Activated CD4-positive, alpha-beta T cell treated with anti-CD3 and anti-CD28 coated beads for 1 hour (primary cell): ENCODE results near the gene IL34.
"Not testable (repeated sequence)": the region's sequence is repeated elsewhere in the genome, so short reads cannot be mapped to it uniquely, and the experiment has no call there.

Source experiments
- DNase-seq: peaks from one replicate; pipeline ENCODE4 v3.0.0-alpha.2; 2020

The IL34 gene

DNA sequence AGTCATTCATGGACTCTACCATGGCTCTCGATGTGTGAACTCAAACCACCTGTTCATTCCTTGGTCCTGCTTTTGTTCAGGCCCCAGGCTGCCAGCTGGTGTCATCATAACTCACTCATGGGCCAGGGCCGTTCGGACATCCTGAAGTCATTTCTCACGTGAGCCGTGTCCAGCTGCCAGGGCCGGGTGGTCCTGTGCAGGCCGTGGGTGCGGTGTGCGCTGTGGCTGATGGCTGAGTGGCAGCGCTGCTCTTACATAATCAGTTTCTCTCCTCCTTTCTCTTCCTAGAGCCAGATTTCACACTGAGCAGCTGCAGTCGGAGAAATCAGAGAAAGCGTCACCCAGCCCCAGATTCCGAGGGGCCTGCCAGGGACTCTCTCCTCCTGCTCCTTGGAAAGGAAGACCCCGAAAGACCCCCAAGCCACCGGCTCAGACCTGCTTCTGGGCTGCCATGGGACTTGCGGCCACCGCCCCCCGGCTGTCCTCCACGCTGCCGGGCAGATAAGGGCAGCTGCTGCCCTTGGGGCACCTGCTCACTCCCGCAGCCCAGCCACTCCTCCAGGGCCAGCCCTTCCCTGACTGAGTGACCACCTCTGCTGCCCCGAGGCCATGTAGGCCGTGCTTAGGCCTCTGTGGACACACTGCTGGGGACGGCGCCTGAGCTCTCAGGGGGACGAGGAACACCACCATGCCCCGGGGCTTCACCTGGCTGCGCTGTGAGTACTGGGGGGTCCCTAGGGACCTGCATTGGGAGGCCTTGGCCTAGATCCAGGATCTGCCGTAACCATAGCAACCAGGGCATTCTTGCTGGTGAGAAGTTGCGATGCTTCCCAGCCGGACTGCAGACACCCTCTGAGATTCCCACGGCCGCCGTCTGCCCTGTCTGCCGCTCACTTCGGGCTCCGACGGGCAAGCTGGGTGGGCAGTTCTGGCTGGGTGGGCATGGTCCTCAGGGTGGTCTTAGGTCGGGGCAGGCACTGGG is at the start of gene IL34:
TSS of gene IL34 (plus strand) at position 300 of the 982 bp plus-strand sequence. CDS start at position 689, 389 bp downstream.
- no peak for DNase-seq

DNA sequence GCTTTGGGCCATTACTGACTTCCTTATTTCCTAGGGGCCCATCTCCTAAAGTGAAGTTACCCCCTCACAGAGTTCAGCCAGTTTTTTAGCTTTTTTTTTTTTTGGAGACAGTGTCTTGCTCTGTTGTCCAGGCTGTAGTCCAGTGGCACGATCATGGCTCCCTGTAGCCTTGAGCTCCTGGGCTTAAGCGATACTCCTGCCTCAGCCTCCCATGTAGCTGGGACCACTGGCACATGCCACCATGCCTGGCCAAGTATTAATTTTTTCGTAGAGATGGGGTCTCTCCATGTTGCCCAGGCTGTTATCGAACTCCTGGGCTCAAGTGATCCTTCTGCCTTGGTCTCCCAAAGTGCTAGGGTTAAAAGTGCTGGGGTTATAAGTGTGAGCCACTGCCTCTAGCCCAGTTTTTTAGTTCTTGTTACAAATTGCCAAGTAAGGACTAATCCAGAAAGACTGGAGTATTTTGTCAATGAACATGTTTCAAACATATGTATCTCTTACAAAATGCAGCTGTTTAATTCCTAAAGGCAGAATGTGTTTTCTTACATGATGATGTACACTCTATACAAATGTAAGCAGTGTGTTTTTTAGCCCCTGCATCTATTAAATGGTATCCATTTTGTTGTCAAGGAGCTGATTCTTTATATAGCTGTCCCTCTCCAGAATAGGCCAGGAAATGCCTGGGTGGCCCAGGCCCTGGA is 49.1 kb upstream of the IL34 start:
- DNase-seq = no peak

DNA sequence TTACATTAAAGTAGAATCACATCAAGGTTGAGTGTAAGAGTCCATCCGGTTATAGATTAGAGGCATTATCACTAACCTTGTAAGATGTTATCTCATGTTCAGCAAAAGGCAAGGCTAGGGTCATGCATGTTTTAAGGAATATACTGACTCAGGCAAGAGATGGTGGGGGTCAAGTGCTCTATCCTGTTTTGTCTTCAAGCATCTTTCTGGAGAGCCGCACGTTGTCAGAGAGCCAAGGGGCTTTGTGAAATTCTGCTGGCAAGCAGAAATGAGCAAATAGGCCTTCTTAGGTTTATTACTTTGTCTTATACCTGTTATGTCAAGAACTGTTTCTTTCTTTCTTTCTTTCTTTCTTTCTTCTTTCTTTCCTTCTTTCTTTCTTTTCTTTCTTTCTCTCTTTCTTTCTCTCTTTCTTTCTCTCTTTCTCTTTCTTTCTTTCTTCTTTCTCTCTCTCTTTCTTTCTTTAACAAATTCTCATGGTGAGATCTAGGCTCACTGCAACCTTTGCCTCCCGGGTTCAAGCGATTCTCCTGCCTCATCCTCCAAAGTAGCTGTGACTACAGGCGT is 47.3 kb upstream of the IL34 start:
- no peak for DNase-seq

DNA sequence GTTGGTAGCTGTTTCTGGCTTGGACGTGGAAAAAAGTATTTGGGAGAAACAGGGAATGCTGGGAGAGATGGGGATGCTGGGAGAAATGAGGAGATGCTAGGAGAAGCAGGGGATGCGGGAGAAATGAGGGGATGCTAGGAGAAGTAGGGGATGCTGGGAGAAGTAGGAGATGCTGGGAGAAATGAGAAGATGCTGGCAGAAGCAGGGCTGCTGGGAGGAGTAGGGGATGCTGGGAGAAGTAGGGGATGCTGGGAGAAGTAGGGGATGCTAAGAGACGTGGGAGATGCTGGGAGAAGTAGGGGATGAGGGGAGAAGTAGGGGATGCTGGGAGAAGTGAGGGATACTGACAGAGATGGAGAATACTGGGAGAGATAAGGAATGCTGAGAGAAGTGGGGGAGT is 45.6 kb upstream of the IL34 start:
- no peak for DNase-seq

DNA sequence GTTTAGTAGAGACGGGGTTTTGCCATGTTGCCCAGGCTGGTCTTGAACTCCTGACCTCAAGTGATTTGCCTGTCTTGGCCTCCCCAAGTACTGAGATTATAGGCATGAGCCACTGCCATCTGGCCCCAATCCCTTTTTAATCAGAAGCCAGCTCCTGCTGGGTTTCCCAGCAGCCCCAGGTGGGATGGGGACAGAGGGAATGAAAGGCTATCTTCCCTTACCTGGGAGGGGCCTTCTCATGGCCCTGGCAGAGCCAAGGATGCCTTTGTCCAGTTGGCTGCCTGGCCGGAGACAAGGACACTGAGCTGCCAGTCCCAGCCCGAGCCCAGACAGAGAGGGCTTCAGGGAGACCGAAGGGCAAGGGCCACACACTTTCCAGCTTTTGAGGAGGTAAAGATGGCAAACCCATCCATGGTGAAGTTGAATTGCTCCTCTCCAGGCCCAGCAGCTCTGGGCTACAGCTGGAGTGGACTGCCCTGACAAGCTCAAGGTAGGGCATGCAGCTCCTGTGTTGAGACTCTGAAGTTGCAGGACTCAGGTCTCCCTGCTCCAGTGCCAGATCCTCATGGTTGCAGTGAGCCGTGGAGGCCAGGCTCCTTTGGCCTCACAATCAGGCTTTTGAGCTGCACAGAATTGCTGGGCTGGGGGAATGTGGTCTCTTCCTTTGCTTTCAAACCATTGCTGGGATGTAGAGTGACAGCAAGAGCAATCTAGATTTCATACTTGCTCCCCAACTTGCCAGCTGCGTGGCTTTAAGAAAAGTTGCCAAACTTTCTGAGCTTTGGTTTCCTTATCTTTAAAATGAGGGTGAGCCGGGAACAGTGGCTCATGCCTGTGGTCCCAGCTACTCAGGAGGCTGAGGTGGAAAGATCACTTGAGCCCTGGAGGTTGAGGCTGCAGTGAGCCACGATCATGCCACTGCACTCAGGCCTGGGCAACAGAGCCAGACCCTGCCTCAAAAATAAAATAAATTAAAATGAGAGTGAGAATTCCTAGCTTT is 44.5 kb upstream of the IL34 start:
- no peak for DNase-seq

GRCh38 chr16:70602831-70603230 is 43.5 kb upstream of the IL34 start:
- no peak for DNase-seq

DNA sequence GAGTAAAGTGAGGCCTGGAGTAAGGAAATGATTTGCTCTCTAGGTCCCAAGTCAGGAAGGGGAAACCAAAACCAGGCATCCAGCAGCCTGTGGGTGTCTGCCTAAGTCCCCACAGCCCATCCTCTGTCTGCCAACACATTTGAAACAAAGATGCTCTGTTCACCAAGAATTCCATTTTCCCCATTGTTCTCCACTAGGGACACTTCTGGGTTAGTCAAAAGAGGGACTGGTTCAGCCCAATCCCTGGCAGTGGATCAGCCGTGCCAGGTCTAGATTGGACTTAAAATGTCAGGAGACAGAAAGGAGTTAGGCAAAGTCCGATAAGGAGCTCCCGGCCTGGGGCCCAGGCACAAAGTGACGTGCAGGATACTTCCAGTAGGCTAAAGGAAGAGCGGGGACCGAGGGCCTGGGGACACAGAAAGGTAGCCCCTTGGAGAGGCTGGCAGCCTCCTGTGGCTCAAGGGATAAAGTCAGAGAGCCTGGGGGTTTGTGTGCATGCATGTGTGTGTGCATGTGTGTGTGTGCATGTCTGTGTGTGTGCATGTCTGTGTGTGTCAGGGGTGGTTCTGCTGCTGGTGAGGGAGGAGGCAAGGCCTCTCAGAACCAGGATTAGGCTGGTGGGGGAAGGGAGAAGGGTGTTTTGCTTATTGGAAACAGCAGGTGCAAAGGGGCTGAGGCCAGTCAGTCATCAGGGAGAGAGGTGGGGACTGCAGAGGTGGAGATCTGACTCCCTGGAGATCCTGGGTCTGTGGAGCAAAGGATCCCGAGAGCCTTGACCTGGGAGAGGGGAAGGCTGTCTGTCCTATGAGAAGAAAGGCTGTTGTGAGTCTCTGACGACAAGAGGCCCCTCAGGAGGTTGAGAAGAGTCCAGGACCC is 41.7 kb upstream of the IL34 start:
- DNase-seq = no peak

DNA sequence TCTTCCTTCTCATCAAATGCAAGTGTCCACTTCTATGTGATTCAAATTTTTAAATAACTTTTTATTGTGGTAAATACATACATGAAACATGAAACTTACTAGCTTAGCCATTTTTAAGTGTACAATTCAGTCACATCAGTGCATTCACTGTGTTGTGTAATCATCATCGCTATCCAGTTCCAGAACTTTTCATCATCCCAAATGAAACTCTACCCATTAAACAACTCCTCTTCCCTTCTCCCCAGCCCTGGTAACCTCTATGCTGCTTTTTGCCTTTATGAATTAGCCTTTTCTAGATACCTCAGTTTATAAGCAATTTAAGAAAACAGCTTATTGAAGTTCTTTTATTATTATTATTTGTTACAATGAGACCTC is 41.1 kb upstream of the IL34 start:
- DNase-seq = no peak

GRCh38 chr16:70608521-70608920 is 37.8 kb upstream of the IL34 start:
- DNase-seq = no peak

DNA sequence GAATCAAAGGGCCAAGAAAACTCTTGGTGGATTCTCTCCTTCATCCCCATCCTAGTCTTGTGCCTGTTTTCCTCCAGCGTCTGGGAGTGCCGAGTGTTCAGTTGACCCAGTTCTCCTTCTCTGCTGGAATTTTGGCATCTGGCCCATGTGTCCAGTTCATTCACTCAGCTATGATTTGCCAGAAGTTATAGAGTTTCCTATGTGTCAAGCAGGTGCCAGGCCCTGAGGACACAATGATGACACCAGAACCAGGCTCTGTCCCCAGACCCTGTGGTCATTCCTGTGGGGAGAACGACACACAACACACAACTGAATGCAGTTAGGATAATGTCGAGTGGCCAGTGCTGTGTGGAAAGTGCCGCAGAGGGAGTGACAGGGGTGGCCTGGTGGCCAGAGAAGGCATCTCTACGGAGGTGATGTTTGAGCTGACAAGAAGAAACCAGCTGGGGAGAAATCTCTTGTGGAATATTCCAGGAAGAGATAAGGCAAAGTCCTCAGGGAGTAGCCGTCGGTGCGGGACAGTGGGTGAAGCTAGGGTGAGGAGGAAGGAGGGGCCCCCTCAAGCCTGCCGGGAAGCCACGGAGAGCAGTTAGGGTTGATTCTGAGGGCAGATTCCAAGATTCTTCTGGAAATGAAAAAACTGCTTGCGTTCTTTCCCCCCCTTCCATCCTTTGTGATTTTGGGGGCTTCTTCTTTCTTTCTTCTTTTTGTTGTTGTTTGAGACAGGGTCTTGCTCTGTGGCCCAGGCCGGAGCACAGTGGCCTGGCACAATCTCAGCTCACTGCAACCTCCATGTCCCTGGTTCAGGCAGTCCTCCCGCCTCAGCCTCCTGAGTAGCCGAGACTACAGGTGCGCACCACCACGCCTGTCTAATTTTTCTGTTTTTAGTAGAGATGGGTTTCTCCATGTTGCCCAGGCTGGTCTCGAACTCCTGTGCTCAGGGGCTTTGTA is 35.8 kb upstream of the IL34 start:
- no peak for DNase-seq

DNA sequence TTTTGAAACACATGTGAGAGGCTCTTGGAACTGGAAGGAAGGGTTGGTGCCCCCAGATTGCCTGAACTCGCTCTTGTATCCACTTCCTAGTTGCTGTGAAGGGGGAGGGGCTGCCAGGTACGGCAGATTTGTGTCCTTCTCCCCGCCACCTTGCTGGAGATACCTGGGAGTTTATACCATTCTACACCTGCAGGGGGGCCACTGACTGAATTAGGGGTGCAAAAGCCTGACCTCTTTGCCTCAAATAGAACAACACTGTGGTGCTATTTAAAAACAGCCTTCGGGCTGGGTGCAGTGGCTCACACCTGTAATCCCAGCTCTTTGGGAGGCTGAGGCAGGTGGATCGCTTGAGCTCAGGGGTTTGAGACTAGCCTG is 35.1 kb upstream of the IL34 start:
- DNase-seq = no peak

GRCh38 chr16:70611785-70612303 is 34.5 kb upstream of the IL34 start:
- no peak for DNase-seq

GRCh38 chr16:70612931-70613330 is 33.4 kb upstream of the IL34 start:
- DNase-seq = no peak

DNA sequence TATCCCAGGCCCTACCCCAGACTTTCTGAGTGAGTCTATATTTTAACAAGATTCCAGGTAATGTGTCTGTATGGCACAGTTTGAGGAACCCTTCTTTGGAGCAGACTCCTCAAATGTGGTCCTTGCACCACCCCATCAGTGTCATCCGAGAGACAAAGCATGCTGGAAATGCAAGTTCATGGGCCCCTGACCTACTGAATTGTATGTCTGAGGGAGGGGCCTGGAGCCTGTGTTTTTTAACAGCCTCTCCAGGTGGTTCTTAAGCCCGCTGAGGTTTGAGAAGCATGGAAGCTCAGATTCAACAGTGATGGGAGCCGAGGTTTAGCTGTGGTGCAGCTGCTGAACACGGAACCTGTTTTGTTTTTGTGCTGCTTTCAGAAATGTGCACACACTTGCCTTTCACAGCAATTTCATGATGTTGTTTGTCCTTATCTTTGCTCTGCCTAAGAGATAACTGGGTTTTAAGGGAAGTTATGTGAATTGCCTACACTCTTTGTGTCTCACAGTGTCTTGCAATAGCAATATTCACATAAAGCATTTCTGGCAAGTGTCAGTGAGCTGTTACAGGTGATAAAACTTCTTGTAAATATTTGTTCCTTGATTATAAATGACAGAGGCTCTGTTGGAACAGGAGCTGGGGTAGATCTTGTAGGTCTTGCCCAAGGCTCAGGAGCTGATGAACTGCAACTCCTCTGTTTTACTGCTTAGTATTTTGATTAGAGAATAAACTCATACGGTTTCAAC is 32.0 kb upstream of the IL34 start:
- no peak for DNase-seq

DNA sequence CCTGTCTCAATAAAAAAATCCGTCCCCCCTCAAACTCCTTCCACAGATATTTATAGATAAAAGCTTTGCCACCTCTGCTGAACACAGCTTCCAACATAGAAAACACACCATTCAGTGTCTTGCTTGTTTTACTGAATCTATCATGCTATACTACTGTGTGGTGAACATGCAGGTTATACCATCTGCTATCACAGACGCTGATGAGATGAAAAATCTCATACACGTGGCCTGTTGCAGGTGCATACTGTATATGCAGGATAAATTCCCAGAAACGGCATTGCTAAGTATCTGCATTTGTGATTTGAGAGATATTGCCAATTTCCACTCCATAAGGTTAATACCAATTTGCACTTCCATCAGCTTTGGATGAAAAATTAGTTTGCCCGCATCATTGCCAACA is 30.4 kb upstream of the IL34 start:
- no peak for DNase-seq

DNA sequence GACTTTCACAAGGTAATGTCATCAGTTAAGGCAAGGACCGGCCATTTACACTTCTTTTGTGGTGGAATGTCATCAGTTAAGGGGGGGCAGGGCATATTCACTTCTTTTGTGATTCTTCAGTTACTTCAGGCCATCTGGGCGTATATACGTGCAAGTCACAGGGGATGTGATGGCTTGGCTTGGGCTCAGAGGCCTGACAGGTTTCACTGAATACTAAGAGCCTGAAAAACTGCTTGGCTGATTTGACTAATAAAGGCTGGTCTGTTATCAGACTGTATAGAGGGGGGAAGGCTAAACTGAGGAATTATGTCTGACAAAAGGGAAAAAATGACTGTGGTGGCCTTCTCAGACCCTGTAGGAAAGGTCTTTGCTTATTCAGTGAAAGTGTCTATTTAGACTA is 24.5 kb upstream of the IL34 start:
- not testable (repeated sequence) for DNase-seq

GRCh38 chr16:70627696-70628095 is 18.7 kb upstream of the IL34 start:
- DNase-seq = no peak

DNA sequence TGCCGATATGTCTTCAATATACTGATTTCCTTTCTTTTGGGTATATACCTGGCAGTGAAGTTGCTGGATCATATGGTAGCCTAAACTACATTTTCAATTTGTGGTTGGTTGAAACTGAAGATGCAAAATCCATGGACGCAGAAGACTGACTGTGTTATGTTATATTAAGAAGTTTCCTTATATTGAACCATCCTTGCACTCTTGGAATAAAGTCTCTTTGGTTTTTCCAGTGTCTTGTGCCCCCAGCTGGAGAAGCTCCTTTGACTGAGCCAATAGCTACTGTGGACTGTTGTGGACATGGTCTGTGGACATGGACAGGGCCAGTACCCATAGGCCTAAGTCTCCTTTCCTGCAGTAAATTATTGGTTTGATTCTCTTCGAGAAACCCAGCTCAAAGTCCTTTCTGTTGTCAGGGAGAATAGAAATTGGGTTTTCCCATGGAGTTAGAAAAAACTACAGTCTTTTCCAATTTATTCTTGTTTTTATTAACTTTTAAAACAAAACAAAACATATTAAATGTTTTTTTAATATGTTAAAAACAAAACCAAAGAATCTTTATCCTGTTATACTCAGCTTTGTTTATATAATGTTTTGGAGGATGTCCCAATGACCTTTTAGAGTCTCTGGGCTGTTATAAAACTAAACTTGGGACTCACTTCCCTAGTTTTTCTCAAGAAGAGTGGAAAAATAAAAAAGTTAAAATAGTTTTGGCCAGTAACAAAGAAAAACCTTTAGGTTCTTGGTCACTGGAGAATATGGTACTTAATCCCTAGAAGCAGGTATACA is 15.2 kb upstream of the IL34 start:
- DNase-seq = no peak

GRCh38 chr16:70632273-70632672 is 14.1 kb upstream of the IL34 start:
- no peak for DNase-seq
